ENCODE data around the gene ADIPOQ. TPM values are rescaled to one million over a fixed set of nuclear protein-coding genes. Genes with fewer than 3 reads are reported as not detected.
"Not testable (repeated sequence)": the region's sequence is repeated elsewhere in the genome, so short reads cannot be mapped to it uniquely, and the experiment has no call there.

The ADIPOQ gene
- total RNA-seq, 1 donor from 2014 or later, result 0.69 TPM

- H3K36me3 ChIP-seq, result peaks cover 9% of the 10 kb centered on the region
- peak within 1 kb of the TSS; percentile 88 for H3K27ac ChIP-seq (replicated peaks)
- H3K4me1 ChIP-seq, result peaks cover 24% of the 10 kb centered on the region
- no peaks in the 10 kb centered on the region for H3K27me3 ChIP-seq (ENCODE audit: low read depth)
- intact Hi-C loops (cut with micrococcal nuclease), result no loop called here
- H3K4me3 ChIP-seq, result peak within 1 kb of the TSS; percentile 92
- TF ChIP-seq CTCF (IDR thresholded peaks at IDR 0.05; ENCODE audit: borderline replicate concordance), result no peak
- H3K9me3 ChIP-seq (replicated peaks), result no peaks in the 10 kb centered on the region
- peak; percentile 88 for DNase-seq
These were observed 36.1 kb upstream of the ADIPOQ start, which contains the start of gene RFC4 for GRCh38 chr3:186806089-186807055. TSS of gene RFC4 (minus strand) at chr3:186806482. CDS start at chr3:186804713, 1,769 bp downstream.

GRCh38 chr3:186807231-186807630 lies 35.3 kb upstream of the ADIPOQ start:
- Histone ChIP-seq H3K27me3 (ENCODE audit: low read depth) (peaks cover under 1% of the 10 kb centered on the region), H3K4me1 (peaks cover 24% of the 10 kb centered on the region), H3K4me3 (peak overlapping the region; percentile 92), H3K36me3 (peaks cover 9% of the 10 kb centered on the region), H3K9me3 (replicated peaks) (no peaks in the 10 kb centered on the region), H3K27ac (replicated peaks) (peak overlapping the region; percentile 88)
- no peak for DNase-seq
- no peak for TF ChIP-seq CTCF (IDR thresholded peaks at IDR 0.05; ENCODE audit: borderline replicate concordance)
- intact Hi-C loops (cut with micrococcal nuclease), result no loop called here

- peaks cover 21% of the 10 kb centered on the region for H3K27me3 ChIP-seq (ENCODE audit: low read depth)
- no peaks in the 10 kb centered on the region for H3K9me3 ChIP-seq (replicated peaks)
- H3K27ac ChIP-seq (replicated peaks), result no peak overlapping the region
- intact Hi-C loops (cut with micrococcal nuclease), result no loop called here
- H3K4me3 ChIP-seq, result no peak overlapping the region
- peaks cover 19% of the 10 kb centered on the region for H3K4me1 ChIP-seq
- TF ChIP-seq CTCF (IDR thresholded peaks at IDR 0.05; ENCODE audit: borderline replicate concordance), result no peak
- H3K36me3 ChIP-seq, result no peaks in the 10 kb centered on the region
- DNase-seq, result no peak
These were observed 32.0 kb upstream of the ADIPOQ start for GRCh38 chr3:186810336-186810996.

GRCh38 chr3:186811313-186811712 lies 31.2 kb upstream of the ADIPOQ start:
- H3K4me3 ChIP-seq; intact Hi-C loops (cut with micrococcal nuclease); DNase-seq; H3K9me3 ChIP-seq (replicated peaks); H3K36me3 ChIP-seq; H3K27ac ChIP-seq (replicated peaks): not testable (repeated sequence)
- Histone ChIP-seq H3K4me1 (peaks cover 11% of the 10 kb centered on the region), H3K27me3 (ENCODE audit: low read depth) (peaks cover 21% of the 10 kb centered on the region)

GRCh38 chr3:186814100-186814499 lies 28.4 kb upstream of the ADIPOQ start:
- Histone ChIP-seq H3K27me3 (ENCODE audit: low read depth) (peaks cover 21% of the 10 kb centered on the region), H3K27ac (replicated peaks) (no peak overlapping the region), H3K36me3 (no peaks in the 10 kb centered on the region), H3K4me1 (no peaks in the 10 kb centered on the region), H3K9me3 (replicated peaks) (no peaks in the 10 kb centered on the region), H3K4me3 (no peak overlapping the region)
- intact Hi-C loops (cut with micrococcal nuclease), result no loop called here
- no peak for TF ChIP-seq CTCF (IDR thresholded peaks at IDR 0.05; ENCODE audit: borderline replicate concordance)
- DNase-seq, result no peak

Data from left ventricle myocardium inferior (tissue), 1 donor.